PFSK-1 (cell line): ENCODE results near the gene PLXND1.

Experiments used
- FOXP2 ChIP-seq: optimal IDR thresholded peaks from 2 replicates; pipeline ENCODE3; 2011; ENCODE audit warnings: borderline replicate concordance, control low read depth, inconsistent platforms; ENCODE audit not compliant: insufficient read depth; ENCODE audit errors: extremely low read length, extremely low read depth
- POLR2AphosphoS5 ChIP-seq: IDR thresholded peaks from 2 replicates; pipeline ENCODE4 v1.6.1; 2012; ENCODE audit warnings: low read depth, mild to moderate bottlenecking, control low read depth, low read length, moderate library complexity
- REST ChIP-seq, 2 experiments: IDR thresholded peaks; 2 replicates each; pipeline versions ENCODE4 v1.6.1 to v1.8.0; 2011 to 2012; ENCODE audit warnings: low read depth in 2 of 2, low read length in 2 of 2, control low read depth in 1 of 2, inconsistent platforms in 1 of 2, mild to moderate bottlenecking in 1 of 2, moderate library complexity in 1 of 2; ENCODE audit not compliant: insufficient read depth in 1 of 2
- SIN3A ChIP-seq: IDR thresholded peaks from 2 replicates; pipeline ENCODE4 v1.6.1; 2012; ENCODE audit warnings: mild to moderate bottlenecking, low read length, moderate library complexity, borderline replicate concordance; ENCODE audit not compliant: insufficient read depth
- TAF1 ChIP-seq: IDR thresholded peaks from 2 replicates; pipeline ENCODE4 v1.6.1; 2012; ENCODE audit warnings: low read length, control low read depth, borderline replicate concordance; ENCODE audit not compliant: insufficient read depth

- TF ChIP-seq TAF1 (no peak), POLR2AphosphoS5 (no peak), REST (IDR thresholded peaks at IDR 0.05; ENCODE audit: insufficient read depth in 1 of 2, low read depth in 2 of 2, low read length in 2 of 2) (no peak), SIN3A (no peak), FOXP2 (no peak)
These were observed 85.5 kb downstream of the PLXND1 start for GRCh38 chr3:129520960-129521359.
